Measurements from ENCODE around the gene LINC01488. TPM values are rescaled to one million over a fixed set of nuclear protein-coding genes. Genes with fewer than 3 reads are reported as not detected.

LINC01488 gene
- total RNA-seq, 1 experiment from 2014 or later = not detected

DNA sequence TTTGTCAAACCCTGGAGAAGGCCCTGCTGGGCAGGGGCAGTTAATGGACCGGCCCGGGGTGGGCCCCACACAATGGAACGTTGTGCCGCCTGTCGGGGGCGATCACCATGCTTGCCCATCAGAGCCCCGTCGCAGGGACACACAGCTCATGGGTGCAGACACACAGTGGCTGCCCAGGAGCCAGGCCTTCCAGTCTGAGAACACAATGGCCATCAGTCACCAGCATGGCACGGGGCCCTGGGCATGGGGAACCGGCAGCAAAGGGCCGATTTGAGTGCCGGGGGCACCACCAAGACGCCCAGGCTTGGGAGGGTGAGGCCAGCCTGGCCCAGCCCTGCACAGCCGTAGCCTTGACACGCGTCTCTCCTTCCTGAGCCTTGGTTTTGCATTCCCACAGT is 7.1 kb downstream of the LINC01488 start:
- no peak for DNase-seq
- Mint-ChIP-seq H3K4me3 (ENCODE audit: unreplicated experiment) (no peak overlapping the region), H3K27me3 (ENCODE audit: insufficient read depth, unreplicated experiment) (no peaks in the 10 kb centered on the region), H3K36me3 (ENCODE audit: insufficient read depth, unreplicated experiment) (no peaks in the 10 kb centered on the region), H3K9me3 (ENCODE audit: unreplicated experiment) (no peaks in the 10 kb centered on the region), H3K27ac (ENCODE audit: unreplicated experiment) (no peak overlapping the region), H3K4me1 (ENCODE audit: low read depth, unreplicated experiment) (peaks cover 19% of the 10 kb centered on the region)
- Histone ChIP-seq H3K9me3 (no peaks in the 10 kb centered on the region), H3K4me1 (peaks cover 18% of the 10 kb centered on the region), H3K36me3 (ENCODE audit: control insufficient read depth, insufficient read depth, low read length) (no peaks in the 10 kb centered on the region), H3K27me3 (replicated peaks; ENCODE audit: control insufficient read depth, insufficient read depth, low read length) (no peaks in the 10 kb centered on the region), H3K4me3 (ENCODE audit: low read depth, low read length) (no peak overlapping the region)
- BruUV-seq (replicated peaks) = no TSS peak
- ChIA-PET POLR2A (no interaction called here), CTCF (interaction anchor here (0.5 to 0.6 kb wide), 3 partner anchors 9 to 68 kb away, joined by 3 to 5 read pairs (median 4); no protein-coding TSS in a partner anchor)
- intact Hi-C loops (cut with micrococcal nuclease; ENCODE audit: unreplicated experiment) = no loop called here
- TF ChIP-seq CTCF (IDR thresholded peaks at IDR 0.05; ENCODE audit: insufficient read depth in 1 of 2, low read depth in 1 of 2, low read length in 1 of 2, severe bottlenecking in 1 of 2, unreplicated experiment in 1 of 2) = no peak

GRCh38 chr11:69489031-69489745 is 7.7 kb downstream of the LINC01488 start:
- BruUV-seq (replicated peaks) = no TSS peak
- no peak overlapping the region for H3K27ac Mint-ChIP-seq (ENCODE audit: unreplicated experiment)
- no peak for TF ChIP-seq CTCF (IDR thresholded peaks at IDR 0.05; ENCODE audit: insufficient read depth in 1 of 2, low read depth in 1 of 2, low read length in 1 of 2, severe bottlenecking in 1 of 2, unreplicated experiment in 1 of 2)
- H3K9me3 ChIP-seq = no peaks in the 10 kb centered on the region
- no peak overlapping the region for H3K4me3 Mint-ChIP-seq (ENCODE audit: unreplicated experiment)
- peaks cover 18% of the 10 kb centered on the region for H3K4me1 ChIP-seq
- no peaks in the 10 kb centered on the region for H3K9me3 Mint-ChIP-seq (ENCODE audit: unreplicated experiment)
- H3K4me1 Mint-ChIP-seq (ENCODE audit: low read depth, unreplicated experiment) = peaks cover 22% of the 10 kb centered on the region
- no peak for DNase-seq
- ChIA-PET CTCF (interaction anchor here (0.5 to 0.6 kb wide), 3 partner anchors 8 to 67 kb away, joined by 3 to 5 read pairs (median 4); no protein-coding TSS in a partner anchor), POLR2A (no interaction called here)
- no peaks in the 10 kb centered on the region for H3K36me3 Mint-ChIP-seq (ENCODE audit: insufficient read depth, unreplicated experiment)
- intact Hi-C loops (cut with micrococcal nuclease; ENCODE audit: unreplicated experiment) = no loop called here
- H3K27me3 ChIP-seq (replicated peaks; ENCODE audit: control insufficient read depth, insufficient read depth, low read length) = no peaks in the 10 kb centered on the region
- H3K36me3 ChIP-seq (ENCODE audit: control insufficient read depth, insufficient read depth, low read length) = no peaks in the 10 kb centered on the region
- no peak overlapping the region for H3K4me3 ChIP-seq (ENCODE audit: low read depth, low read length)
- H3K27me3 Mint-ChIP-seq (ENCODE audit: insufficient read depth, unreplicated experiment) = no peaks in the 10 kb centered on the region

- intact Hi-C loops (cut with micrococcal nuclease; ENCODE audit: unreplicated experiment) = no loop called here
- ChIA-PET CTCF (no interaction called here), POLR2A (no interaction called here)
- Histone ChIP-seq H3K4me3 (ENCODE audit: low read depth, low read length) (no peak overlapping the region), H3K36me3 (ENCODE audit: control insufficient read depth, insufficient read depth, low read length) (no peaks in the 10 kb centered on the region), H3K27me3 (replicated peaks; ENCODE audit: control insufficient read depth, insufficient read depth, low read length) (no peaks in the 10 kb centered on the region), H3K9me3 (no peaks in the 10 kb centered on the region), H3K4me1 (peaks cover 20% of the 10 kb centered on the region)
- Mint-ChIP-seq H3K27me3 (ENCODE audit: insufficient read depth, unreplicated experiment) (no peaks in the 10 kb centered on the region), H3K4me3 (ENCODE audit: unreplicated experiment) (no peak overlapping the region), H3K9me3 (ENCODE audit: unreplicated experiment) (no peaks in the 10 kb centered on the region), H3K27ac (ENCODE audit: unreplicated experiment) (no peak overlapping the region), H3K4me1 (ENCODE audit: low read depth, unreplicated experiment) (peaks cover 23% of the 10 kb centered on the region), H3K36me3 (ENCODE audit: insufficient read depth, unreplicated experiment) (no peaks in the 10 kb centered on the region)
- no TSS peak for BruUV-seq (replicated peaks)
- no peak for DNase-seq
- TF ChIP-seq CTCF (IDR thresholded peaks at IDR 0.05; ENCODE audit: insufficient read depth in 1 of 2, low read depth in 1 of 2, low read length in 1 of 2, severe bottlenecking in 1 of 2, unreplicated experiment in 1 of 2) = no peak
Observed at GRCh38 chr11:69489746-69490365, 8.4 kb downstream of the LINC01488 start.
